Mesenchymal stem cell (in vitro differentiated cells and primary cell): ENCODE data around the gene EN1.

Experiments
- DNase-seq: peaks from one replicate; pipeline ENCODE4 v3.0.0-alpha.2; 2013
- H2AFZ ChIP-seq: one replicate; pipeline ENCODE4 v1.6.1; 2013; ENCODE audit warnings: low read depth, mild to moderate bottlenecking, control low read depth, inconsistent platforms, low read length, moderate library complexity
- H2AK5ac ChIP-seq: 2 replicates; pipeline ENCODE4 v1.6.1; 2013; ENCODE audit warnings: low read length, moderate library complexity, mild to moderate bottlenecking, inconsistent platforms; ENCODE audit not compliant: severe bottlenecking
- H2BK120ac ChIP-seq: one replicate; pipeline ENCODE4 v1.6.1; 2013; ENCODE audit warnings: low read depth, mild to moderate bottlenecking, inconsistent platforms, low read length, moderate library complexity
- H2BK12ac ChIP-seq, 2 experiments: one replicate each; pipeline ENCODE4 v1.6.1; 2013; ENCODE audit warnings: inconsistent platforms in 2 of 2, low read length in 2 of 2, mild to moderate bottlenecking in 2 of 2, moderate library complexity in 2 of 2, control low read depth in 1 of 2
- H2BK15ac ChIP-seq: one replicate; pipeline ENCODE4 v1.6.1; 2013; ENCODE audit warnings: mild to moderate bottlenecking, low read depth, inconsistent platforms; ENCODE audit not compliant: poor library complexity, severe bottlenecking
- H2BK5ac ChIP-seq: 2 replicates; pipeline ENCODE4 v1.6.1; 2013; ENCODE audit warnings: low read depth, mild to moderate bottlenecking, low read length, control low read depth, inconsistent platforms; ENCODE audit not compliant: poor library complexity, severe bottlenecking
- H3K14ac ChIP-seq, 2 experiments: one replicate each; pipeline ENCODE4 v1.6.1; 2013; ENCODE audit warnings: inconsistent platforms in 2 of 2, low read length in 2 of 2, control low read depth in 1 of 2, mild to moderate bottlenecking in 1 of 2, moderate library complexity in 1 of 2
- H3K18ac ChIP-seq, 2 experiments: one replicate each; pipeline ENCODE4 v1.6.1; 2013; ENCODE audit warnings: inconsistent platforms in 2 of 2, low read length in 2 of 2, control low read depth in 1 of 2, low read depth in 1 of 2, mild to moderate bottlenecking in 1 of 2
- H3K23ac ChIP-seq, 2 experiments: one replicate each; pipeline ENCODE4 v1.6.1; 2013; ENCODE audit warnings: inconsistent platforms in 2 of 2, low read length in 2 of 2, mild to moderate bottlenecking in 2 of 2, moderate library complexity in 2 of 2, control low read depth in 1 of 2
- H3K27ac ChIP-seq: 2 replicates; pipeline ENCODE4 v1.5.1; 2013; ENCODE audit warnings: mild to moderate bottlenecking, moderate library complexity, low read length, control low read depth, inconsistent platforms; ENCODE audit not compliant: poor library complexity, severe bottlenecking
- H3K27me3 ChIP-seq, 2 experiments: 2 replicates each; pipeline versions ENCODE4 v1.6.1 to v1.7.0; 2013; ENCODE audit warnings: low read length in 2 of 2, mild to moderate bottlenecking in 2 of 2, moderate library complexity in 2 of 2, control low read depth in 1 of 2, inconsistent platforms in 1 of 2; ENCODE audit not compliant: control insufficient read depth in 1 of 2, insufficient read depth in 1 of 2
- H3K36me3 ChIP-seq, 2 experiments: 2 replicates each; pipeline versions ENCODE4 v1.6.1 to v1.7.0; 2013; ENCODE audit warnings: low read length in 2 of 2, control low read depth in 1 of 2, inconsistent platforms in 1 of 2, low read depth in 1 of 2, mild to moderate bottlenecking in 1 of 2; ENCODE audit not compliant: insufficient read depth in 2 of 2, control insufficient read depth in 1 of 2
- H3K4ac ChIP-seq, 2 experiments: one replicate each; pipeline ENCODE4 v1.6.1; 2013; ENCODE audit warnings: inconsistent platforms in 2 of 2, low read length in 2 of 2, mild to moderate bottlenecking in 2 of 2, moderate library complexity in 2 of 2, control low read depth in 1 of 2, low read depth in 1 of 2
- H3K4me1 ChIP-seq: 2 replicates; pipeline ENCODE4 v1.6.1; 2013; ENCODE audit warnings: low read depth, low read length, control low read depth; ENCODE audit not compliant: control insufficient read depth, insufficient read depth
- H3K4me2 ChIP-seq: 2 replicates; pipeline ENCODE4 v1.6.1; 2013; ENCODE audit warnings: low read length, mild to moderate bottlenecking, inconsistent platforms; ENCODE audit not compliant: poor library complexity, severe bottlenecking
- H3K4me3 ChIP-seq, 2 experiments: 2 replicates each; pipeline versions ENCODE4 v1.5.1 to v1.7.0; 2013; ENCODE audit warnings: low read length in 2 of 2, mild to moderate bottlenecking in 2 of 2, control low read depth in 1 of 2, low read depth in 1 of 2; ENCODE audit not compliant: insufficient read depth in 1 of 2
- H3K79me1 ChIP-seq: replicated peaks from 2 replicates; pipeline ENCODE4 v1.6.1; 2013; ENCODE audit warnings: mild to moderate bottlenecking, control low read depth, low read length, inconsistent platforms; ENCODE audit not compliant: poor library complexity, severe bottlenecking
- H3K9ac ChIP-seq: 2 replicates; pipeline ENCODE4 v1.7.0; 2013; ENCODE audit warnings: mild to moderate bottlenecking, low read length, moderate library complexity
- H3K9me3 ChIP-seq: 2 replicates; pipeline ENCODE4 v1.7.0; 2013; ENCODE audit warnings: mild to moderate bottlenecking, low read length; ENCODE audit not compliant: control insufficient read depth
- H4K8ac ChIP-seq: one replicate; pipeline ENCODE4 v1.6.1; 2013; ENCODE audit warnings: inconsistent platforms, mild to moderate bottlenecking, low read length, moderate library complexity
- H4K91ac ChIP-seq: one replicate; pipeline ENCODE4 v1.6.1; 2013; ENCODE audit warnings: mild to moderate bottlenecking, low read length, inconsistent platforms
- WGBS: methylation state at CpG from one replicate; pipeline ENCODE4 v1.1.7; 2013; ENCODE audit warnings: mixed read lengths; 5-methylcytosine and 5-hydroxymethylcytosine counted together

Gene EN1

DNA sequence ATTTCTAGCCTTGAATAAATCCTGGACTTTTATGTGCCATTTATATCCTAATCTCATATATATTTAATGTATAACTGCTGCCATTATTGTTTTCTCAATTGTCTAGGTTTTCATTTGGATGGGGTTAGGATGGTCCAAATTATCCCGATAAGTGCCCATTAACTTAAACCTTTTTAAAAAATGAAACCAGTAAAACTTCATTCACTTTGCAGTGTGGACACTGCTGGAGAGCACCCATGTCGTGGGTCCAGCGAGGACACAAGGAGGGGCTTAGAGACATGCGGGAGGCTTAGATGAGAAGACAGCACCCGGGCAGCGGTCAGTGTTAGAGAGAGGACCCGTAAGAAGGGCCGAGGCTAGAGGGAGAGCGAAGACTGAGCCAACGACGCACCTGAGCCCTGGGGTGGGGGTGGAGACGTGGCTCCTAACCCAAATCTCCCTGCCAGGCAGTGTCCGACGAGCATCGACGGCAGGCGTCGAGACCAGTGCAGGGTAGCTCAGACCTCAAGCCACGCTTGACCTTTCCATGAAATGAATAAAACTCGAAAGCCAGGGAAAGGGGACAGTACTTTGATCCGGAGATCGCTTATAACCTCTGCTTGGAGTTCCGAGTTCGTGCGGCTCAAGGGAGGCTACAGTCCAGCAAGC is 9.0 kb upstream of the EN1 start:
- 5% methylated on average over 24 of the region's 25 CpGs for WGBS
- no peak overlapping the region for H3K4ac ChIP-seq
- H2AK5ac ChIP-seq = no peak overlapping the region

GRCh38 chr2:118855451-118856279 is 8.2 kb upstream of the EN1 start:
- Histone ChIP-seq H4K91ac (no peak overlapping the region), H2BK15ac (no peak overlapping the region), H3K4ac (no peak overlapping the region), H2BK12ac (no peak overlapping the region), H3K23ac (no peak overlapping the region), H3K4me1 (peaks cover 12% of the 10 kb centered on the region), H3K9ac (peak overlapping the region; percentile 75), H4K8ac (no peak overlapping the region), H3K4me3 (peak overlapping the region in 1 of 2 experiments; percentile 79), H2BK120ac (no peak overlapping the region), H2AFZ (no peak overlapping the region), H3K9me3 (no peaks in the 10 kb centered on the region), H3K4me2 (peak overlapping the region; percentile 20), H2AK5ac (no peak overlapping the region), H3K14ac (no peak overlapping the region), H3K36me3 (no peaks in the 10 kb centered on the region), H3K27me3 (peaks cover 43 to 100% of the 10 kb centered on the region in 2 experiments), H3K18ac (no peak overlapping the region), H3K27ac (no peak overlapping the region), H2BK5ac (no peak overlapping the region), H3K79me1 (no peaks in the 10 kb centered on the region)
- WGBS = 4% methylated on average over 56 of the region's 69 CpGs
- peak; percentile 60 for DNase-seq

More for the DNA sequence above, 9.0 kb upstream of the EN1 start:
- Histone ChIP-seq H3K27ac (no peak overlapping the region), H3K4me1 (peaks cover 12% of the 10 kb centered on the region), H2BK120ac (no peak overlapping the region), H3K79me1 (no peaks in the 10 kb centered on the region), H3K27me3 (peaks cover 43 to 100% of the 10 kb centered on the region in 2 experiments), H3K14ac (no peak overlapping the region), H2BK15ac (no peak overlapping the region), H4K91ac (no peak overlapping the region), H2BK5ac (no peak overlapping the region), H3K23ac (no peak overlapping the region), H3K36me3 (no peaks in the 10 kb centered on the region), H3K4me3 (peak overlapping the region in 1 of 2 experiments; percentile 79), H4K8ac (no peak overlapping the region), H3K9me3 (no peaks in the 10 kb centered on the region), H3K4me2 (no peak overlapping the region), H2AFZ (no peak overlapping the region), H2BK12ac (no peak overlapping the region), H3K18ac (no peak overlapping the region), H3K9ac (peak overlapping the region; percentile 75)
- no peak for DNase-seq

GRCh38 chr2:118854507-118855345 is 7.3 kb upstream of the EN1 start:
- peak overlapping the region in 1 of 2 experiments; percentile 79 for H3K4me3 ChIP-seq

More at GRCh38 chr2:118854507-118855345, 7.3 kb upstream of the EN1 start:
- Histone ChIP-seq H3K4me1 (peaks cover 12% of the 10 kb centered on the region), H4K91ac (no peak overlapping the region), H2BK120ac (no peak overlapping the region), H3K14ac (no peak overlapping the region), H2BK5ac (no peak overlapping the region), H2BK15ac (no peak overlapping the region), H3K27ac (no peak overlapping the region), H3K9ac (peak overlapping the region; percentile 75), H3K18ac (no peak overlapping the region), H3K9me3 (no peaks in the 10 kb centered on the region), H2BK12ac (no peak overlapping the region), H2AFZ (no peak overlapping the region), H3K36me3 (no peaks in the 10 kb centered on the region), H2AK5ac (no peak overlapping the region), H3K27me3 (peaks cover 40 to 100% of the 10 kb centered on the region in 2 experiments), H4K8ac (no peak overlapping the region), H3K23ac (no peak overlapping the region), H3K79me1 (no peaks in the 10 kb centered on the region), H3K4ac (no peak overlapping the region), H3K4me2 (no peak overlapping the region)
- WGBS = 2% methylated on average over 20 of the region's 33 CpGs
- no peak for DNase-seq
